Panc1 (cell line): ENCODE data around the gene CPAMD8.

Experiments used
- CTCF ChIP-seq: fragments of 450-650 bp; IDR thresholded peaks from 2 replicates; pipeline ENCODE4 v1.5.1; 2017; ENCODE audit warnings: mild to moderate bottlenecking
- POLR2AphosphoS5 ChIP-seq: IDR thresholded peaks from 2 replicates; pipeline ENCODE4 v1.6.1; 2012; ENCODE audit warnings: mild to moderate bottlenecking, low read depth, low read length, moderate library complexity
- SIN3A ChIP-seq: IDR thresholded peaks from 2 replicates; pipeline ENCODE4 v1.6.1; 2012; ENCODE audit warnings: low read depth, mild to moderate bottlenecking, low read length, moderate library complexity, borderline replicate concordance; ENCODE audit not compliant: insufficient read depth
- TCF7L2 ChIP-seq: IDR thresholded peaks from 2 replicates; pipeline ENCODE4 v1.6.1; 2011; ENCODE audit warnings: mild to moderate bottlenecking, low read depth, low read length, inconsistent platforms

DNA sequence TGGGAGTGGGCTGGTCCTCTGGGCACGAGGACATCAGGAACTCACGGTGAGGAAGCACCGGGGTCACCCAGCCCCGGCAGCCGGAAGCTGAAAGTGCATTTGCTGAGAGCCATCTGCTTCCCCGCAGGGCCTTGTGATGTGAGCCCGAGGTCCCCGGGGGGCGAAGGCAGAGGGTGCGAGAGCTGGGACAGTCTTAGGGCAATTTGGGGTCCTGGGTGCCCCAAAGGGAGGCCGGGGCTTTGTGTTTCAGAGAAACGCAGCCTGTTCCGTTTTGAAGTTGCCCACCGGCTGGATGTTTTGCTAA is 133.0 kb downstream of the CPAMD8 start:
- TF ChIP-seq CTCF (no peak), SIN3A (no peak), POLR2AphosphoS5 (no peak), TCF7L2 (no peak)
